Transverse colon (tissue), 4 donors: Measurements from ENCODE around the gene DNAL4. TPM values are rescaled to one million over a fixed set of nuclear protein-coding genes. Genes with fewer than 3 reads are reported as not detected.

Experiments used
- DNase-seq: peaks from one replicate; pipeline ENCODE4 v3.0.0-alpha.2; 2019
- H3K27ac ChIP-seq, 4 donors: fragments of 200-600 bp; sonication (generic); 2 replicates each; pipeline ENCODE4 v1.5.1; 2016 to 2018; ENCODE audit warnings: inconsistent platforms in 4 of 4
- H3K27me3 ChIP-seq: fragments of 200-600 bp; sonication (generic); 2 replicates; pipeline ENCODE4 v1.5.1; 2017; ENCODE audit warnings: inconsistent platforms
- H3K36me3 ChIP-seq, 4 donors: fragments of 200-600 bp; sonication (generic); 2 replicates each; pipeline ENCODE4 v1.5.1; 2017 to 2019; ENCODE audit warnings: inconsistent platforms in 4 of 4
- H3K4me1 ChIP-seq, 4 donors: fragments of 200-600 bp; sonication (generic); 2 replicates each; pipeline ENCODE4 v1.5.1; 2017 to 2020; ENCODE audit warnings: inconsistent platforms in 4 of 4
- H3K4me3 ChIP-seq, 4 donors: fragments of 200-600 bp; sonication (generic); 1 replicate in 1 of 4; 2 replicates in 3 of 4; pipeline versions ENCODE4 v1.5.1 to v1.6.1; 2017 to 2019; ENCODE audit warnings: inconsistent platforms in 4 of 4
- H3K9me3 ChIP-seq, 2 donors: fragments of 200-600 bp; sonication (generic); 2 replicates each; pipeline ENCODE4 v1.5.1; 2017 to 2019; ENCODE audit warnings: inconsistent platforms in 2 of 2
- EP300 ChIP-seq: sonication (generic); formaldehyde crosslinking; IDR thresholded peaks from one replicate; pipeline ENCODE4 v1.6.1; 2017; ENCODE audit warnings: antibody characterized with exemption, low read depth
- POLR2A ChIP-seq: fragments of 450-650 bp; IDR thresholded peaks from one replicate; pipeline ENCODE4 v1.6.1; 2016; ENCODE audit warnings: antibody characterized with exemption, mild to moderate bottlenecking, moderate library complexity
- POLR2AphosphoS5 ChIP-seq, 3 donors: sonication (generic); formaldehyde crosslinking; IDR thresholded peaks; one replicate each; pipeline ENCODE4 v1.6.1; 2016; ENCODE audit warnings: antibody characterized with exemption in 3 of 3
- WGBS, 2 donors: methylation state at CpG; one replicate each; pipeline ENCODE4 v1.1.5; 2018; ENCODE audit warnings: low coverage in 1 of 2; 5-methylcytosine and 5-hydroxymethylcytosine counted together
- in situ Hi-C, 4 donors: fragments of 200-750 bp; cut with MboI; loops; one replicate each; pipeline versions ENCODE4 v1.15.0 to v1.15.1; 2017; ENCODE audit warnings: low sequenced_read_pairs in 3 of 4, low pct_ligation_motif_present in 1 of 4, low pct_unique_long_range_greater_than_20kb in 1 of 4
- intact Hi-C: fragments of 100-400 bp; cut with DNase I; formaldehyde crosslinking; loops from one replicate; pipeline ENCODE4 v1.15.1; 2023; ENCODE audit warnings: low total_unique reads
- total RNA-seq, 4 donors: library from RNA; depleted of rRNA; stranded (reverse); fragments of >200 nt; gene quantifications; one replicate each; pipeline ENCODE4 v1.1.0, GENCODE V29; 2016
- TF ChIP-seq, protein P1 (sequence below), 5 experiments: fragments of 200-600 bp in 3 of 5; fragments of 450-650 bp in 2 of 5; sonication (generic) in 3 of 5; IDR thresholded peaks; 1 replicate in 2 of 5; 2 replicates in 3 of 5; pipeline ENCODE4 v1.5.1; 2016 to 2017; ENCODE audit warnings: antibody characterized with exemption in 5 of 5, inconsistent platforms in 3 of 5, mild to moderate bottlenecking in 2 of 5, moderate library complexity in 1 of 5

The DNAL4 gene
- total RNA-seq, 4 donors from 2014 or later = 13.8 to 39.0 (median 19.3) TPM

DNA sequence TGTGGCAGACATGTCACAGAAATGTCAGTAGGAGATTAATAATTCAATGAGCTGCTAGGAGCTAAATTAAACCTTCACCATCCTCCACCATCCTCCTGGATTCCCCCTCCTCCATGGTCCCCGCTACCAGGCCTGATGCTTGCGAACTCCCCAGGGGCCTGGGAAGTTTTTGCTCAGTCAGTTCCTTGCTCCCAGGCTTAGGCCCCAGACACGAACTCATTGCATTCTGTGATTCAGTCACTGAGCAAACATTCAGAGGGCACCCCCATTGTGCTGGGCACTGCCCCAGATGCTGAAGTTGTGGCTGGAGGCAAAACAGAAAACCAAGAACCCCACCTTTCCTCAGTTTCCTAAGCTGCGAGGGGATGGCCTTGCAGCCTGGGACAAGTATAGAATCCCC lies 35.5 kb upstream of the DNAL4 start:
- in situ Hi-C loops (no loop called here), intact Hi-C loops (no loop called here)
- H3K27ac ChIP-seq = no peak overlapping the region
- no peak for TF ChIP-seq POLR2AphosphoS5 (IDR thresholded peaks at IDR 0.05)
- TF ChIP-seq, protein P1, sequence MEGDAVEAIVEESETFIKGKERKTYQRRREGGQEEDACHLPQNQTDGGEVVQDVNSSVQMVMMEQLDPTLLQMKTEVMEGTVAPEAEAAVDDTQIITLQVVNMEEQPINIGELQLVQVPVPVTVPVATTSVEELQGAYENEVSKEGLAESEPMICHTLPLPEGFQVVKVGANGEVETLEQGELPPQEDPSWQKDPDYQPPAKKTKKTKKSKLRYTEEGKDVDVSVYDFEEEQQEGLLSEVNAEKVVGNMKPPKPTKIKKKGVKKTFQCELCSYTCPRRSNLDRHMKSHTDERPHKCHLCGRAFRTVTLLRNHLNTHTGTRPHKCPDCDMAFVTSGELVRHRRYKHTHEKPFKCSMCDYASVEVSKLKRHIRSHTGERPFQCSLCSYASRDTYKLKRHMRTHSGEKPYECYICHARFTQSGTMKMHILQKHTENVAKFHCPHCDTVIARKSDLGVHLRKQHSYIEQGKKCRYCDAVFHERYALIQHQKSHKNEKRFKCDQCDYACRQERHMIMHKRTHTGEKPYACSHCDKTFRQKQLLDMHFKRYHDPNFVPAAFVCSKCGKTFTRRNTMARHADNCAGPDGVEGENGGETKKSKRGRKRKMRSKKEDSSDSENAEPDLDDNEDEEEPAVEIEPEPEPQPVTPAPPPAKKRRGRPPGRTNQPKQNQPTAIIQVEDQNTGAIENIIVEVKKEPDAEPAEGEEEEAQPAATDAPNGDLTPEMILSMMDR (IDR thresholded peaks at IDR 0.05) = no peak
- no peak for TF ChIP-seq POLR2A
- no peak for TF ChIP-seq EP300
- H3K4me1 ChIP-seq = no peaks in the 10 kb centered on the region
- H3K9me3 ChIP-seq = no peaks in the 10 kb centered on the region
- DNase-seq = no peak
- no peak overlapping the region for H3K4me3 ChIP-seq
- no peaks in the 10 kb centered on the region for H3K27me3 ChIP-seq
- H3K36me3 ChIP-seq = no peaks in the 10 kb centered on the region
- 84% methylated on average over 4 of the region's 4 CpGs; no CpG with 5 or more reads in 1 of the 2 donors for WGBS, 2 donors

DNA sequence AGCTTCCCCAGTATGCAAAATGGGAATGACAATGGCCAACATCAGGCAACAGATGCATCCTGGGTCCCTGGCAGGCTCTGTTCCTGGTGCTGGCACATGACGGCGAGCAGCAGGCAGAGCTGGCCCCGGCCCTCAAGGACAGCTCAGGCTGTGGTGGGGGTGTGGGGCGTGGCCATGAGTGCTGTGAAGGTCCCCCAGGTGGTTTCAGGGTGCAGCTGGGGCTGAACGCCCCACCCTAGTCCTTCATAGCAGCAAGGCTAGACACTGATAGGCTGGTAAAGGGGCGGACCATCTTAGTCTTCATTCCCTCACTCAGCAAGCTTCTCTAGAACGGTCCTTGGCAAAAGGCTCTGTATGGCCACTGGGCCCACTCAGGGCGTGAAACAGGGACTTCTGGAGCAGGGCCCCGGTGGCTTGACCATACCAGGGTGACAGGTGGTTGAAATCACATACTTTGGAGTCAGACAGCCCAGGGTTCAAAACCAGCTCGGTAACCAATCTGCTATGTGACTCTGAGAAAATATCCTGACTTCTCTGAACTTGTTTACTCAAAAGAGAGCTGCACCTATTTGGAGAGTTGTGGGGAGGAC lies 34.8 kb upstream of the DNAL4 start:
- WGBS, 2 donors = 74% methylated on average over 10 of the region's 10 CpGs; no CpG with 5 or more reads in 1 of the 2 donors
- no peak for DNase-seq
- Histone ChIP-seq H3K27me3 (no peaks in the 10 kb centered on the region), H3K27ac (no peak overlapping the region), H3K4me3 (no peak overlapping the region), H3K36me3 (no peaks in the 10 kb centered on the region), H3K4me1 (no peaks in the 10 kb centered on the region), H3K9me3 (no peaks in the 10 kb centered on the region)
- TF ChIP-seq POLR2A (no peak), POLR2AphosphoS5 (IDR thresholded peaks at IDR 0.05) (no peak)
- in situ Hi-C loops (no loop called here), intact Hi-C loops (no loop called here)

DNA sequence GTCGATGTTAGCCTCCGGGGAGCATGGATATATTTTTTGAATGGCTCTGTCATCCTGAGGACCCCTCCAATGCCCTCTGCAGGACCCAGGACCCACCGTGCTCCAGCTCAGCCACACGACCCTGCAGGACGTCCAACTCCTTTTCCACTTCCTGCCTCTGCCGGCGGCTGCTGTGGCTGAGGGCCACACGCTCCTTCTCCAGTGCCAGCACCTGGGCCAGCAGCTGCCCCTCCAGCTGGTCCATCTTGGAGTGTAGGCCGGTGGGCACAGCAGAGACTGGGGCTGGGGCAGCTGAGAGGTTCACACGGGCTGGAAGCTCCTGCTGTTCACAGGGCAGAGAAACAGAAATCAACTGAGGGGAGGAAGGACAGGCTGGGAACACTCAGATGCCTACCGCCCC lies 34.2 kb upstream of the DNAL4 start:
- intact Hi-C loops = no loop called here
- H3K36me3 ChIP-seq = no peaks in the 10 kb centered on the region

DNA sequence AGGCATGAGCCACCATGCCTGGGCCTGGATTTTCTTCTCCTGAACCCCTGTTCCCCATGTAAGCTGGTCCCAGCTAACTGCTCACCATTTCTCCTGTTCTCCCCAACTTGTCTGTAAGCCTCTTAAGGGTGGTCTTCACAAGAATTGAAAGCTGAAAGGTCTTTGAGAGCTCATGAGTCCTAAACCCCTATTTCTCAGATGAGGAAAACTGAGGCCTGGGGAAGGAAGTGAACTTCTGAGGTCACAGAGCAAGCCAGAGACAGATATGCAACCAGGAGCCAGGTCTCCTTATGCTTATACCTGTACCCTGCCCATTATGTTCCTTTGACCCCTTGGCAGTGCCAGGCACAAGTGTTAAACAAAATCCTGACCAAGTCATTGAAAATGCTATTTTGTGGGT lies 33.6 kb upstream of the DNAL4 start:
- no peaks in the 10 kb centered on the region for H3K27me3 ChIP-seq
- in situ Hi-C loops (no loop called here), intact Hi-C loops (no loop called here)
- no peak overlapping the region for H3K27ac ChIP-seq
- TF ChIP-seq EP300 = no peak
- no peak for TF ChIP-seq POLR2A
- TF ChIP-seq, protein P1 (IDR thresholded peaks at IDR 0.05) = no peak
- TF ChIP-seq POLR2AphosphoS5 (IDR thresholded peaks at IDR 0.05) = no peak
- H3K4me1 ChIP-seq = no peaks in the 10 kb centered on the region
- H3K36me3 ChIP-seq = no peaks in the 10 kb centered on the region
- H3K4me3 ChIP-seq = no peak overlapping the region
- no peak for DNase-seq
- no peaks in the 10 kb centered on the region for H3K9me3 ChIP-seq

More for the DNA sequence above, 34.2 kb upstream of the DNAL4 start:
- no peak for TF ChIP-seq POLR2AphosphoS5 (IDR thresholded peaks at IDR 0.05)
- no peak for TF ChIP-seq EP300
- no peak overlapping the region for H3K27ac ChIP-seq
- H3K27me3 ChIP-seq = no peaks in the 10 kb centered on the region
- H3K4me3 ChIP-seq = no peak overlapping the region
- no peaks in the 10 kb centered on the region for H3K4me1 ChIP-seq
- 70 to 74% methylated on average over 9 to 11 of the region's 11 CpGs for WGBS, 2 donors
- in situ Hi-C loops = no loop called here
- no peaks in the 10 kb centered on the region for H3K9me3 ChIP-seq
- no peak for DNase-seq

DNA sequence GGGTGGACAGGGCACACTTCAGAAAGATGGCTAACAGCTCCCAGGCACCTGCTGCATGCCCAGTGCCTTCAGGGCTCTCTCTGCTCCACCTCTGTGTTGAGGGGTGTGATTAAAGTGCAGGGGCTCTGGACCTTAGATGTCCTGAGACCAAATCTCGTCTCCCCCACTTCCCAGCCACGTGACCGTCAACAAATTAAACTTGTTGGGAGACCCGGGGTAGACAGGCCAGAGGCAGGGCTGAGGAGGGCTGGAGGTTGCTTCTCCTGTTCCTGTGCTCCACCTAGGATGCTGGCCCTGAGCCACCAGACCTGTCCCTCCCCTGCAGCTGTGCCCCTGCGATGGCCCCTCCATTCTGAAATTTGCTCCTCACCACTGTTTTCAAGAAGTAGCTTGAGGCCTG lies 32.9 kb upstream of the DNAL4 start:
- no peaks in the 10 kb centered on the region for H3K4me1 ChIP-seq
- TF ChIP-seq EP300 (no peak), POLR2AphosphoS5 (IDR thresholded peaks at IDR 0.05) (no peak), POLR2A (no peak)
- TF ChIP-seq, protein P1 (IDR thresholded peaks at IDR 0.05) = no peak
- no peak for DNase-seq
- H3K27ac ChIP-seq = no peak overlapping the region
- no peaks in the 10 kb centered on the region for H3K27me3 ChIP-seq
- no peaks in the 10 kb centered on the region for H3K9me3 ChIP-seq
- 40 to 49% methylated on average over 1 to 5 of the region's 5 CpGs for WGBS, 2 donors
- intact Hi-C loops (no loop called here), in situ Hi-C loops (no loop called here)
- no peaks in the 10 kb centered on the region for H3K36me3 ChIP-seq
- H3K4me3 ChIP-seq = no peak overlapping the region
